HEK293 (cell line): ENCODE measurements around the gene ABCB9.

ENCODE experiments used
- CTCF ChIA-PET: fragments of 350-600 bp; formaldehyde crosslinking; extraction: SDS; loops from one replicate; lab custom pipeline; 2021; ENCODE audit warnings: antibody characterized with exemption; lab: Yijun Ruan, JAX
- POLR2A ChIA-PET: fragments of 300-600 bp; formaldehyde crosslinking; extraction: SDS; loops from one replicate; lab custom pipeline; 2020; ENCODE audit warnings: antibody characterized with exemption, inconsistent platforms; lab: Yijun Ruan, JAX
- H3K27ac ChIP-seq: fragments of 200-500 bp; sonication (Bioruptor generic); 2 replicates; pipeline ENCODE4 v1.5.1; 2014; ENCODE audit warnings: low read depth, low read length, control low read depth, inconsistent platforms; ENCODE audit errors: extremely low read depth
- H3K36me3 ChIP-seq, 2 experiments: fragments of 200-500 bp in 1 of 2; sonication (Bioruptor generic) in 1 of 2; 1 replicate in 1 of 2; 2 replicates in 1 of 2; pipeline ENCODE4 v1.5.1; 2014 to 2017; ENCODE audit warnings: inconsistent platforms in 2 of 2, low read length in 2 of 2; ENCODE audit not compliant: control insufficient read depth in 2 of 2, insufficient read depth in 1 of 2
- H3K4me1 ChIP-seq: fragments of 200-500 bp; sonication (Bioruptor generic); 2 replicates; pipeline ENCODE4 v1.5.1; 2014; ENCODE audit warnings: mild to moderate bottlenecking, low read length, inconsistent platforms; ENCODE audit not compliant: control insufficient read depth, insufficient read depth
- H3K4me3 ChIP-seq: 2 replicates; pipeline ENCODE4 v1.5.1; 2011; ENCODE audit warnings: low read depth, mild to moderate bottlenecking, control low read depth, low read length, moderate library complexity
- H3K9me3 ChIP-seq: fragments of 200-500 bp; sonication (Bioruptor generic); 2 replicates; pipeline ENCODE4 v1.5.1; 2014; ENCODE audit warnings: low read depth, low read length, inconsistent platforms; ENCODE audit not compliant: control insufficient read depth, insufficient read depth
- BCL11A ChIP-seq: fragments of 450-650 bp; formaldehyde crosslinking; IDR thresholded peaks from 2 replicates; pipeline ENCODE4 v1.5.1; 2016; ENCODE audit warnings: low read depth, missing biosample characterization, missing genetic modification characterization
- GLIS1 ChIP-seq: fragments of 450-650 bp; formaldehyde crosslinking; IDR thresholded peaks from 2 replicates; pipeline ENCODE4 v1.5.1; 2016; ENCODE audit warnings: missing biosample characterization, missing genetic modification characterization
- GLIS2 ChIP-seq: fragments of 450-650 bp; formaldehyde crosslinking; IDR thresholded peaks from 2 replicates; pipeline ENCODE4 v1.5.1; 2016; ENCODE audit warnings: missing biosample characterization, missing genetic modification characterization
- MZF1 ChIP-seq: fragments of 450-650 bp; formaldehyde crosslinking; IDR thresholded peaks from 2 replicates; pipeline ENCODE4 v1.5.1; 2017; ENCODE audit warnings: missing biosample characterization, missing genetic modification characterization, borderline replicate concordance
- ZFHX2 ChIP-seq: fragments of 450-650 bp; formaldehyde crosslinking; conservative IDR thresholded peaks from 2 replicates; pipeline ENCODE4 v1.5.1; 2016; ENCODE audit warnings: missing biosample characterization, missing genetic modification characterization
- ZNF155 ChIP-seq: fragments of 450-650 bp; formaldehyde crosslinking; IDR thresholded peaks from 2 replicates; pipeline ENCODE4 v1.5.1; 2016; ENCODE audit warnings: missing biosample characterization, missing genetic modification characterization
- ZNF157 ChIP-seq: fragments of 450-650 bp; formaldehyde crosslinking; IDR thresholded peaks from 2 replicates; pipeline ENCODE4 v1.5.1; 2016; ENCODE audit warnings: missing biosample characterization, missing genetic modification characterization
- ZNF302 ChIP-seq: fragments of 450-650 bp; formaldehyde crosslinking; IDR thresholded peaks from 2 replicates; pipeline ENCODE4 v1.5.1; 2016; ENCODE audit warnings: missing biosample characterization, missing genetic modification characterization, low read depth
- ZNF366 ChIP-seq: fragments of 450-650 bp; formaldehyde crosslinking; conservative IDR thresholded peaks from 2 replicates; pipeline ENCODE4 v1.5.1; 2016; ENCODE audit warnings: missing biosample characterization, missing genetic modification characterization
- ZNF600 ChIP-seq: fragments of 450-650 bp; formaldehyde crosslinking; IDR thresholded peaks from 2 replicates; pipeline ENCODE4 v1.5.1; 2016; ENCODE audit warnings: missing biosample characterization, missing genetic modification characterization
- ZNF701 ChIP-seq: fragments of 450-650 bp; formaldehyde crosslinking; IDR thresholded peaks from 2 replicates; pipeline ENCODE4 v1.5.1; 2016; ENCODE audit warnings: missing biosample characterization, missing genetic modification characterization
- ZNF747 ChIP-seq: fragments of 450-650 bp; formaldehyde crosslinking; IDR thresholded peaks from 2 replicates; pipeline ENCODE4 v1.5.1; 2016; ENCODE audit warnings: missing biosample characterization, missing genetic modification characterization
- TF ChIP-seq, protein P1 (sequence below): fragments of 450-650 bp; formaldehyde crosslinking; IDR thresholded peaks from 2 replicates; pipeline ENCODE4 v1.5.1; 2016; ENCODE audit warnings: missing biosample characterization, missing genetic modification characterization
- TF ChIP-seq, protein P2 (sequence below): fragments of 450-650 bp; formaldehyde crosslinking; IDR thresholded peaks from 2 replicates; pipeline ENCODE4; 2016; ENCODE audit warnings: missing biosample characterization, missing genetic modification characterization
- TF ChIP-seq, protein P3 (sequence below): fragments of 450-650 bp; formaldehyde crosslinking; IDR thresholded peaks from 2 replicates; pipeline ENCODE4 v1.5.1; 2016; ENCODE audit warnings: missing biosample characterization, missing genetic modification characterization
- TF ChIP-seq, protein P4 (sequence below): fragments of 450-650 bp; formaldehyde crosslinking; IDR thresholded peaks from 2 replicates; pipeline ENCODE4 v1.5.1; 2016; ENCODE audit warnings: missing biosample characterization, missing genetic modification characterization, low read depth
- TF ChIP-seq, protein P5 (sequence below): fragments of 450-650 bp; formaldehyde crosslinking; IDR thresholded peaks from 2 replicates; pipeline ENCODE4 v1.5.1; 2016; ENCODE audit warnings: missing biosample characterization, missing genetic modification characterization
- TF ChIP-seq, protein P6 (sequence below): fragments of 450-650 bp; IDR thresholded peaks from 2 replicates; pipeline ENCODE4 v1.5.1; 2018; ENCODE audit warnings: missing biosample characterization, missing genetic modification characterization
- TF ChIP-seq, protein P7 (sequence below): fragments of 450-650 bp; formaldehyde crosslinking; IDR thresholded peaks from 2 replicates; pipeline ENCODE4 v1.5.1; 2016; ENCODE audit warnings: missing biosample characterization, missing genetic modification characterization

ABCB9 gene

DNA sequence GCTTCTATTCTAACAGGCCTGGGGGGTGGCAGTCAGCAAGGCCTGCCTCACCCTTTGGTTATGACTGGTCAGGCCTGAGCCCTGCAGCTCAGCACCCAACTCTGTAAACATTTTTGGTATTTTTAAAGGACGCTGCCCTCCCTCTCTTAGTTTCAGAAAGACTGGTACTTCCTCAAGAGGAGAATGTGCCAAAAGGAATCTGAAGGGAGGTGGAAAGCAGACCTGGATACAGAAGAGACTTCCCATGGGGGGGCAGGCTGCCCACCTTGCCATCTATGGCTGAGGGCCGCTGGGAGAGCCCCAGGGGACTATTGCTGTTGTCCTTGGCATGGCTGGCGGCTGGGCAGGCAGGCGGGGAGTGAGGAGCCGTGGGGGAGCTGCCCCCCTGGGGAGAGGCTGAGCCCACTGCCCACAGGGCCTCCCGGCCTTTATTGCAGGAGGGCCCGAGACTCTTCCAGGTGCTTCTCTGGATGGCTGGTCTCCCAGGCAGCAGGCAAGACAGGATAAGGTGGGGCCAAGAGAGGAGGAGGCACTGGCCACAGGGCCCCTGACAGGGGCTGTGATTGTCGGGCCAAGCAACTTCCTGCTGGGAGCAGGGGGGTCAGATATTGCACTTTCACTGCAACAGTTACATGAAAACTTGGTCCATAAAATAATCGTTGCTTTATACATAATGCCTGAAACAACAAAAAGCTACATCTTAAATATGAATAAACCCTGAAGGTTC, 17.7 kb upstream of the ABCB9 start (continued):
- TF ChIP-seq, protein P1, sequence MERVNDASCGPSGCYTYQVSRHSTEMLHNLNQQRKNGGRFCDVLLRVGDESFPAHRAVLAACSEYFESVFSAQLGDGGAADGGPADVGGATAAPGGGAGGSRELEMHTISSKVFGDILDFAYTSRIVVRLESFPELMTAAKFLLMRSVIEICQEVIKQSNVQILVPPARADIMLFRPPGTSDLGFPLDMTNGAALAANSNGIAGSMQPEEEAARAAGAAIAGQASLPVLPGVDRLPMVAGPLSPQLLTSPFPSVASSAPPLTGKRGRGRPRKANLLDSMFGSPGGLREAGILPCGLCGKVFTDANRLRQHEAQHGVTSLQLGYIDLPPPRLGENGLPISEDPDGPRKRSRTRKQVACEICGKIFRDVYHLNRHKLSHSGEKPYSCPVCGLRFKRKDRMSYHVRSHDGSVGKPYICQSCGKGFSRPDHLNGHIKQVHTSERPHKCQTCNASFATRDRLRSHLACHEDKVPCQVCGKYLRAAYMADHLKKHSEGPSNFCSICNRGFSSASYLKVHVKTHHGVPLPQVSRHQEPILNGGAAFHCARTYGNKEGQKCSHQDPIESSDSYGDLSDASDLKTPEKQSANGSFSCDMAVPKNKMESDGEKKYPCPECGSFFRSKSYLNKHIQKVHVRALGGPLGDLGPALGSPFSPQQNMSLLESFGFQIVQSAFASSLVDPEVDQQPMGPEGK (tag by site-specific recombination), result 0 out of 2 replicates have a peak, but pooled peaks have one; percentile 13
- TF ChIP-seq BCL11A, result no peak

DNA sequence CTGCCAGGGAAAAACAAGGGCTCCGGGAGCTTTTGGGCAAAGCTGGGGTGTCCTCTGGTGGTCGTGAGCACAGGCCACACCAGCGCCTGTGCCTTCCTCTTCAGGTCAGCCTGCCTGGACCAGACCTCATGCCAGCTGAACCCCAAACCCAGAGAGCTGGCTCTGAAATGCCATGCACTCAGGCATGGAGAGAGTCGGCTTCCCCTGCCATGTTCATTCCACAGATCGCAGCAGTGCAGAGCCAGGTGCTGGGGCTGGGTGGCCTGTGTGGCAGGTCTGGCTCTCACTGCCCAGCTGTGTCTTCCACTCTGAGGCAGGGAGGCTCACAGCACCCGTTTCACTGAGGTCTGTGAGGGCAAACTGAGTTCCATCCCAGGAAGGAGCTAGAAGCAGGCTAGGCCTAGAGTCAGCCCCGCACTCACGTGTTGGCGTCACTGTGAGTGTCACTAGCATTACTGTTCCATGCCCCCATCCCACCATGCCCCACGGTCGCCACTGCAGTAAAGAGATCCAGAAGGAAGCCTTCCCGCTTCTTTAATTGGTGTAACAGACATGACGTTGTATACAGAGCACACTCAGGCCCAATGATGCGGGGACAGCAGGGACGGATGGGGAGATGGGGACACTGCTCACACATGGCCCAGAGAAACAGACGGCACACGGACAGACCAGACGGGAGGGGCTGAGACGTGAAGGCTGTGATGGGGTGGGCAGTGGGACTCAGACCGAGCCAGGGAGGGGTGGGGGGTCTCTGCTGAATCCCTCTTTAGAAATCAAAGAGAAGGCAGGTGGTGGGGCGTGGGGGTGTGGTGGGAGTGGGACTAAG, 16.9 kb upstream of the ABCB9 start:
- CTCF ChIA-PET, result interaction anchor here (0.6 kb wide), 1 partner anchor 383 kb away, joined by 5 read pairs; no protein-coding TSS in a partner anchor

DNA sequence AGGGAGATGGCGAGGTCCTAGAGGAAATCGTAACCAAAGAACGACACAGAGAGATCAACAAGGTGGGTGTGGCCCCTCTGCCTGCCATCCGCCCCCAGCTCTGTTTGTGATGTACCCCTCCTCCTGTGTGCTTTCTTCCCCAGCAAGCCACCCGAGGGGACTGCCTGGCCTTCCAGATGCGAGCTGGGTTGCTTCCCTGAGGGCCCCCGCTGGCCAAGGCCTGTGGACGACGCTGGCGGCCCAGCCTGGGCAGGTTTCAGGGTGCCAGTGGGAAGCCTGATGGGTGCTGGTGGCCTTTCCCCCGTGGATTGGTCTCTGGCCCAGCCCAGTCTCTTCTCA, 16.2 kb upstream of the ABCB9 start:
- peaks cover 15% of the 10 kb centered on the region for H3K4me1 ChIP-seq
- peaks cover 0 to 49% of the 10 kb centered on the region in 2 experiments; a peak in 2 of 3 replicates for H3K36me3 ChIP-seq
- ChIA-PET CTCF (no interaction called here), POLR2A (interaction anchor here (1.0 to 1.9 kb wide), 2 partner anchors 8 to 250 kb away, joined by 3 to 8 read pairs; partner anchors contain the start of genes MPHOSPH9 and OGFOD2)
- H3K27ac ChIP-seq, result peak overlapping the region; percentile 31; the same call in 1 of the 2 replicates
- no peaks in the 10 kb centered on the region for H3K9me3 ChIP-seq
- no peak overlapping the region for H3K4me3 ChIP-seq
- no peak for TF ChIP-seq ZNF157 (tag by site-specific recombination)
- TF ChIP-seq, protein P2, sequence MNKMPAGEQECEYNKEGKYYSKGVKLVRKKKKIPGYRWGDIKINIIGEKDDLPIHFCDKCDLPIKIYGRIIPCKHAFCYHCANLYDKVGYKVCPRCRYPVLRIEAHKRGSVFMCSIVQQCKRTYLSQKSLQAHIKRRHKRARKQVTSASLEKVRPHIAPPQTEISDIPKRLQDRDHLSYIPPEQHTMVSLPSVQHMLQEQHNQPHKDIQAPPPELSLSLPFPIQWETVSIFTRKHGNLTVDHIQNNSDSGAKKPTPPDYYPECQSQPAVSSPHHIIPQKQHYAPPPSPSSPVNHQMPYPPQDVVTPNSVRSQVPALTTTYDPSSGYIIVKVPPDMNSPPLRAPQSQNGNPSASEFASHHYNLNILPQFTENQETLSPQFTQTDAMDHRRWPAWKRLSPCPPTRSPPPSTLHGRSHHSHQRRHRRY (tag by site-specific recombination), result no peak
- no peak for TF ChIP-seq ZNF747 (tag by site-specific recombination)
- TF ChIP-seq ZFHX2 (tag by site-specific recombination), result 0 out of 2 replicates have a peak, but pooled peaks have one; percentile 41
- TF ChIP-seq, protein P3, sequence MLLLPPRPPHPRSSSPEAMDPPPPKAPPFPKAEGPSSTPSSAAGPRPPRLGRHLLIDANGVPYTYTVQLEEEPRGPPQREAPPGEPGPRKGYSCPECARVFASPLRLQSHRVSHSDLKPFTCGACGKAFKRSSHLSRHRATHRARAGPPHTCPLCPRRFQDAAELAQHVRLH, result no peak
- TF ChIP-seq ZNF366 (tag by site-specific recombination), result no peak
- TF ChIP-seq ZNF302 (tag by site-specific recombination), result no peak
- TF ChIP-seq, protein P4, sequence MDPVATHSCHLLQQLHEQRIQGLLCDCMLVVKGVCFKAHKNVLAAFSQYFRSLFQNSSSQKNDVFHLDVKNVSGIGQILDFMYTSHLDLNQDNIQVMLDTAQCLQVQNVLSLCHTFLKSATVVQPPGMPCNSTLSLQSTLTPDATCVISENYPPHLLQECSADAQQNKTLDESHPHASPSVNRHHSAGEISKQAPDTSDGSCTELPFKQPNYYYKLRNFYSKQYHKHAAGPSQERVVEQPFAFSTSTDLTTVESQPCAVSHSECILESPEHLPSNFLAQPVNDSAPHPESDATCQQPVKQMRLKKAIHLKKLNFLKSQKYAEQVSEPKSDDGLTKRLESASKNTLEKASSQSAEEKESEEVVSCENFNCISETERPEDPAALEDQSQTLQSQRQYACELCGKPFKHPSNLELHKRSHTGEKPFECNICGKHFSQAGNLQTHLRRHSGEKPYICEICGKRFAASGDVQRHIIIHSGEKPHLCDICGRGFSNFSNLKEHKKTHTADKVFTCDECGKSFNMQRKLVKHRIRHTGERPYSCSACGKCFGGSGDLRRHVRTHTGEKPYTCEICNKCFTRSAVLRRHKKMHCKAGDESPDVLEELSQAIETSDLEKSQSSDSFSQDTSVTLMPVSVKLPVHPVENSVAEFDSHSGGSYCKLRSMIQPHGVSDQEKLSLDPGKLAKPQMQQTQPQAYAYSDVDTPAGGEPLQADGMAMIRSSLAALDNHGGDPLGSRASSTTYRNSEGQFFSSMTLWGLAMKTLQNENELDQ (tag by site-specific recombination), result no peak
- TF ChIP-seq MZF1 (tag by site-specific recombination), result no peak
- TF ChIP-seq, protein P5, sequence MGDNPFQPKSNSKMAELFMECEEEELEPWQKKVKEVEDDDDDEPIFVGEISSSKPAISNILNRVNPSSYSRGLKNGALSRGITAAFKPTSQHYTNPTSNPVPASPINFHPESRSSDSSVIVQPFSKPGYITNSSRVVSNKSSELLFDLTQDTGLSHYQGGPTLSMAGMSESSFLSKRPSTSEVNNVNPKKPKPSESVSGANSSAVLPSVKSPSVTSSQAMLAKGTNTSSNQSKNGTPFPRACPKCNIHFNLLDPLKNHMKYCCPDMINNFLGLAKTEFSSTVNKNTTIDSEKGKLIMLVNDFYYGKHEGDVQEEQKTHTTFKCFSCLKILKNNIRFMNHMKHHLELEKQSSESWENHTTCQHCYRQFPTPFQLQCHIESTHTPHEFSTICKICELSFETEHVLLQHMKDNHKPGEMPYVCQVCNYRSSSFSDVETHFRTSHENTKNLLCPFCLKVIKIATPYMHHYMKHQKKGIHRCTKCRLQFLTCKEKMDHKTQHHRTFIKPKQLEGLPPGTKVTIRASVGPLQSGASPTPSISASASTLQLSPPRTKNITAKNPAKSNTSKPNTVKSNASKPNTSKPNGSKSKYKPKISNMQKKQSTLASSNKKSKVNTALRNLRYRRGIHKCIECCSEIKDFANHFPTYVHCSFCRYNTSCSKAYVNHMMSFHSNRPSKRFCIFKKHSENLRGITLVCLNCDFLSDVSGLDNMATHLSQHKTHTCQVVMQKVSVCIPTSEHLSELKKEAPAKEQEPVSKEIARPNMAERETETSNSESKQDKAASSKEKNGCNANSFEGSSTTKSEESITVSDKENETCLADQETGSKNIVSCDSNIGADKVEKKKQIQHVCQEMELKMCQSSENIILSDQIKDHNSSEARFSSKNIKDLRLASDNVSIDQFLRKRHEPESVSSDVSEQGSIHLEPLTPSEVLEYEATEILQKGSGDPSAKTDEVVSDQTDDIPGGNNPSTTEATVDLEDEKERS (tag by site-specific recombination), result no peak
- TF ChIP-seq, protein P6, sequence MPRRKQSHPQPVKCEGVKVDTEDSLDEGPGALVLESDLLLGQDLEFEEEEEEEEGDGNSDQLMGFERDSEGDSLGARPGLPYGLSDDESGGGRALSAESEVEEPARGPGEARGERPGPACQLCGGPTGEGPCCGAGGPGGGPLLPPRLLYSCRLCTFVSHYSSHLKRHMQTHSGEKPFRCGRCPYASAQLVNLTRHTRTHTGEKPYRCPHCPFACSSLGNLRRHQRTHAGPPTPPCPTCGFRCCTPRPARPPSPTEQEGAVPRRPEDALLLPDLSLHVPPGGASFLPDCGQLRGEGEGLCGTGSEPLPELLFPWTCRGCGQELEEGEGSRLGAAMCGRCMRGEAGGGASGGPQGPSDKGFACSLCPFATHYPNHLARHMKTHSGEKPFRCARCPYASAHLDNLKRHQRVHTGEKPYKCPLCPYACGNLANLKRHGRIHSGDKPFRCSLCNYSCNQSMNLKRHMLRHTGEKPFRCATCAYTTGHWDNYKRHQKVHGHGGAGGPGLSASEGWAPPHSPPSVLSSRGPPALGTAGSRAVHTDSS (tag by site-specific recombination), result no peak
- peak; percentile 32; the same call in 1 of the 2 replicates for TF ChIP-seq GLIS2 (tag by site-specific recombination)

More for the DNA sequence above, 16.9 kb upstream of the ABCB9 start:
- no peak overlapping the region for H3K4me3 ChIP-seq
- H3K4me1 ChIP-seq, result peaks cover 15% of the 10 kb centered on the region
- H3K9me3 ChIP-seq, result no peaks in the 10 kb centered on the region
- H3K27ac ChIP-seq, result 0 out of 2 replicates have a peak overlapping the region, but pooled peaks have one; percentile 6
- POLR2A ChIA-PET, result interaction anchor here (1.0 to 1.9 kb wide), 3 partner anchors 9 to 249 kb away, joined by 3 to 8 read pairs (median 3); partner anchors contain the start of genes MPHOSPH9 and OGFOD2
- TF ChIP-seq, protein P7, sequence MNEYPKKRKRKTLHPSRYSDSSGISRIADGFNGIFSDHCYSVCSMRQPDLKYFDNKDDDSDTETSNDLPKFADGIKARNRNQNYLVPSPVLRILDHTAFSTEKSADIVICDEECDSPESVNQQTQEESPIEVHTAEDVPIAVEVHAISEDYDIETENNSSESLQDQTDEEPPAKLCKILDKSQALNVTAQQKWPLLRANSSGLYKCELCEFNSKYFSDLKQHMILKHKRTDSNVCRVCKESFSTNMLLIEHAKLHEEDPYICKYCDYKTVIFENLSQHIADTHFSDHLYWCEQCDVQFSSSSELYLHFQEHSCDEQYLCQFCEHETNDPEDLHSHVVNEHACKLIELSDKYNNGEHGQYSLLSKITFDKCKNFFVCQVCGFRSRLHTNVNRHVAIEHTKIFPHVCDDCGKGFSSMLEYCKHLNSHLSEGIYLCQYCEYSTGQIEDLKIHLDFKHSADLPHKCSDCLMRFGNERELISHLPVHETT (tag by site-specific recombination), result no peak
- TF ChIP-seq GLIS1 (tag by site-specific recombination), result no peak
- no peak for TF ChIP-seq ZNF701 (tag by site-specific recombination)
- no peak for TF ChIP-seq ZNF155 (tag by site-specific recombination)
- peak; percentile 64 for TF ChIP-seq ZNF600 (tag by site-specific recombination)
- TF ChIP-seq, all 188 proteins: peak for 1
- peaks cover 0 to 42% of the 10 kb centered on the region in 2 experiments; a peak in 2 of 3 replicates for H3K36me3 ChIP-seq
